HepG2 (cell line): ENCODE data around the gene SMYD5.

Source experiments
- CTCF ChIP-seq: sonication (generic); formaldehyde crosslinking; IDR thresholded peaks from 2 replicates; pipeline ENCODE4 v1.5.0; 2020; ENCODE audit warnings: mild to moderate bottlenecking, missing genetic modification reagents, moderate library complexity
- ELF4 ChIP-seq: sonication (generic); formaldehyde crosslinking; IDR thresholded peaks from 2 replicates; pipeline ENCODE4 v1.5.0; 2020; ENCODE audit warnings: missing genetic modification reagents, mild to moderate bottlenecking, moderate library complexity, borderline replicate concordance
- EZH2 ChIP-seq: conservative IDR thresholded peaks from 2 replicates; pipeline ENCODE4 v1.6.1; 2012; ENCODE audit warnings: mild to moderate bottlenecking, low read depth, low read length, moderate library complexity
- FOXJ3 ChIP-seq: sonication (generic); formaldehyde crosslinking; IDR thresholded peaks from 2 replicates; pipeline ENCODE4 v1.4.0; 2020; ENCODE audit warnings: missing genetic modification reagents, mild to moderate bottlenecking, borderline replicate concordance
- KLF16 ChIP-seq, 2 experiments: sonication (generic) in 1 of 2; formaldehyde crosslinking in 1 of 2; IDR thresholded peaks; 2 replicates each; pipeline versions ENCODE4 v1.6.1 to v1.8.0; 2016 to 2023; ENCODE audit warnings: missing genetic modification reagents in 2 of 2, missing compliant biosample characterization in 1 of 2
- PAX8 ChIP-seq: sonication (generic); formaldehyde crosslinking; IDR thresholded peaks from 2 replicates; pipeline ENCODE4 v1.8.0; 2022; ENCODE audit warnings: mild to moderate bottlenecking, missing genetic modification reagents, borderline replicate concordance
- PRDM10 ChIP-seq: sonication (generic); formaldehyde crosslinking; IDR thresholded peaks from 2 replicates; pipeline ENCODE4 v1.4.0; 2020; ENCODE audit warnings: low read depth, missing genetic modification reagents
- PTBP1 ChIP-seq: fragments of 200-400 bp; formaldehyde crosslinking; IDR thresholded peaks from 2 replicates; pipeline ENCODE4 v1.6.1; 2018; ENCODE audit warnings: low read length, low read depth; ENCODE audit not compliant: poor library complexity, severe bottlenecking
- REL ChIP-seq: sonication (generic); formaldehyde crosslinking; conservative IDR thresholded peaks from 2 replicates; pipeline ENCODE4 v1.8.0; 2022; ENCODE audit warnings: mild to moderate bottlenecking, missing genetic modification reagents, moderate library complexity
- YEATS4 ChIP-seq: sonication (generic); formaldehyde crosslinking; IDR thresholded peaks from 2 replicates; pipeline ENCODE4 v1.4.0; 2020; ENCODE audit warnings: missing genetic modification reagents, borderline replicate concordance
- YY1 ChIP-seq: IDR thresholded peaks from 2 replicates; pipeline ENCODE4 v1.6.1; 2011; ENCODE audit warnings: low read length, low read depth, moderate library complexity, mild to moderate bottlenecking; ENCODE audit not compliant: insufficient read depth, insufficient replicate concordance

- no peak for TF ChIP-seq CTCF
- no peak for TF ChIP-seq EZH2
- TF ChIP-seq PAX8 (CRISPR knock-in tag): no peak
- no peak for TF ChIP-seq KLF16 (CRISPR knock-in tag; IDR thresholded peaks at IDR 0.05)
- no peak for TF ChIP-seq PRDM10 (CRISPR knock-in tag)
- TF ChIP-seq PTBP1: no peak
- no peak for TF ChIP-seq ELF4 (CRISPR knock-in tag)
- no peak for TF ChIP-seq YY1
- TF ChIP-seq FOXJ3: no peak
- no peak for TF ChIP-seq YEATS4 (CRISPR knock-in tag)
- no peak for TF ChIP-seq REL (CRISPR knock-in tag)
These were observed 28.1 kb upstream of the SMYD5 start for GRCh38 chr2:73185965-73186364.
